BJ (cell line): ENCODE measurements around the gene HOMER1. TPM values are rescaled to one million over a fixed set of nuclear protein-coding genes. Genes with fewer than 3 reads are reported as not detected.

ENCODE experiments used
- CTCF ChIA-PET: fragments of 350-600 bp; formaldehyde crosslinking; extraction: SDS; loops from one replicate; lab custom pipeline; 2021; ENCODE audit warnings: antibody characterized with exemption, inconsistent platforms; lab: Yijun Ruan, JAX
- POLR2A ChIA-PET: fragments of 300-600 bp; sonication (Branson Sonifier 250); formaldehyde crosslinking; extraction: SDS; loops from one replicate; lab custom pipeline; 2021; ENCODE audit warnings: antibody characterized with exemption; lab: Charles Lee
- DNase-seq: peaks from one replicate; pipeline ENCODE4 v3.0.0-alpha.2; 2011; ENCODE audit warnings: low read depth
- H3K27me3 ChIP-seq: 2 replicates; pipeline ENCODE4 v1.6.0; 2011; ENCODE audit warnings: low read length; ENCODE audit not compliant: control insufficient read depth, insufficient read depth
- H3K36me3 ChIP-seq: 2 replicates; pipeline ENCODE4 v1.5.1; 2011; ENCODE audit warnings: low read length; ENCODE audit not compliant: control insufficient read depth, insufficient read depth
- H3K4me3 ChIP-seq: 2 replicates; pipeline ENCODE4 v1.5.1; 2011; ENCODE audit warnings: low read depth, mild to moderate bottlenecking, control low read depth, low read length
- polyA plus RNA-seq: library from polyadenylated mRNA; depleted of rRNA; stranded (reverse); fragments of >200 nt; gene quantifications from 2 replicates; pipeline ENCODE4 v1.2.3, GENCODE V29; 2011
- TF ChIP-seq, protein P1 (sequence below): IDR thresholded peaks from 2 replicates; pipeline ENCODE4 v1.5.1; 2011; ENCODE audit warnings: low read depth, mild to moderate bottlenecking, control low read depth, inconsistent platforms, low read length, moderate library complexity; ENCODE audit not compliant: insufficient read depth

The HOMER1 gene
- polyA plus RNA-seq, 1 experiment, result 1.2 TPM

DNA sequence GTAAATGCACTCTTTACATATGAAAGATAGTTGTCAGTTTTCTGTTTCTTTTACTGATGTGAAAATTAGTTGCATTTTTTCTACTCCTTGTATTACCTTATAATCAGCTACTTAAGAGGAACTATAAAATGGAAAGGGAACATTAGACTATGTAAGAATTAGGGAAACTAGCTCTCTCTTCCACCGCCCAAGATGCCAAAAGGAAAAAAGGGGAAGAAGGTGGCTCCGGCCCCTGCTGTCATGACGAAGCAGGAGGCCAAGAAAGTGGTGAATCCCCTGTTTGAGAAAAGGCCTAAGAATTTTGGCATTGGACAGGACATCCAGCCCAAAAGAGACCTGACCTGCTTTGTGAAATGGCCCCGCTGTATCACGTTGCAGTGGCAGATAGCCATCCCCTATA is 15.2 kb upstream of the HOMER1 start:
- Histone ChIP-seq H3K27me3 (no peaks in the 10 kb centered on the region), H3K36me3 (no peaks in the 10 kb centered on the region), H3K4me3 (no peak overlapping the region)
- ChIA-PET POLR2A (no interaction called here), CTCF (interaction anchor here (0.9 to 2.0 kb wide), 2 partner anchors 9 to 329 kb away, joined by 4 to 5 read pairs; no protein-coding TSS in a partner anchor)
- TF ChIP-seq, protein P1, sequence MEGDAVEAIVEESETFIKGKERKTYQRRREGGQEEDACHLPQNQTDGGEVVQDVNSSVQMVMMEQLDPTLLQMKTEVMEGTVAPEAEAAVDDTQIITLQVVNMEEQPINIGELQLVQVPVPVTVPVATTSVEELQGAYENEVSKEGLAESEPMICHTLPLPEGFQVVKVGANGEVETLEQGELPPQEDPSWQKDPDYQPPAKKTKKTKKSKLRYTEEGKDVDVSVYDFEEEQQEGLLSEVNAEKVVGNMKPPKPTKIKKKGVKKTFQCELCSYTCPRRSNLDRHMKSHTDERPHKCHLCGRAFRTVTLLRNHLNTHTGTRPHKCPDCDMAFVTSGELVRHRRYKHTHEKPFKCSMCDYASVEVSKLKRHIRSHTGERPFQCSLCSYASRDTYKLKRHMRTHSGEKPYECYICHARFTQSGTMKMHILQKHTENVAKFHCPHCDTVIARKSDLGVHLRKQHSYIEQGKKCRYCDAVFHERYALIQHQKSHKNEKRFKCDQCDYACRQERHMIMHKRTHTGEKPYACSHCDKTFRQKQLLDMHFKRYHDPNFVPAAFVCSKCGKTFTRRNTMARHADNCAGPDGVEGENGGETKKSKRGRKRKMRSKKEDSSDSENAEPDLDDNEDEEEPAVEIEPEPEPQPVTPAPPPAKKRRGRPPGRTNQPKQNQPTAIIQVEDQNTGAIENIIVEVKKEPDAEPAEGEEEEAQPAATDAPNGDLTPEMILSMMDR, result no peak
- DNase-seq, result no peak

DNA sequence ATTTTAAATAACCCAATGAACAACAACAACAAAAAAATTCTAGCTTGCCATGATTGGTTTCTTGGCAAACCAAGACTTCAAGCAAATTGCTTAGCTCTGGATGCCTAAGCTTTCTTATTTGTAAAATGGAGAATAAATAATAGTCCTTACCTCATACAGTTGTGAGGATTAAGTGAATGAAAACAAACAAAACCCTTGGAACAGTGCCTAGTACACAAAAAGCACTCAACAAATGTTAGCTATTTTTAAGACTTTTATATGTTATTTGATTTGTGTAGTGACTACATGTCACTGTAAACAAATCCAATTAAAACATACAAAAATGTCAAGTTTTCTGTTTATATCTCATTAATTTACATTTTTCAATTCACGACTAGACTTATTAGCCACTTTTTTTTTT is 13.5 kb upstream of the HOMER1 start:
- POLR2A ChIA-PET, result no interaction called here

GRCh38 chr5:79526928-79527327 is 13.0 kb upstream of the HOMER1 start:
- no peak overlapping the region for H3K4me3 ChIP-seq
- CTCF ChIA-PET, result no interaction called here
- TF ChIP-seq, protein P1, result no peak
- no peak for DNase-seq
- H3K27me3 ChIP-seq, result no peaks in the 10 kb centered on the region
- POLR2A ChIA-PET, result no interaction called here
- H3K36me3 ChIP-seq, result no peaks in the 10 kb centered on the region

More for the DNA sequence above, 13.5 kb upstream of the HOMER1 start:
- DNase-seq, result no peak
- TF ChIP-seq, protein P1, result no peak
- Histone ChIP-seq H3K4me3 (no peak overlapping the region), H3K36me3 (no peaks in the 10 kb centered on the region), H3K27me3 (no peaks in the 10 kb centered on the region)
- CTCF ChIA-PET, result no interaction called here

GRCh38 chr5:79526493-79526892 is 12.6 kb upstream of the HOMER1 start:
- POLR2A ChIA-PET, result no interaction called here
- H3K4me3 ChIP-seq, result no peak overlapping the region
- H3K36me3 ChIP-seq, result no peaks in the 10 kb centered on the region
- TF ChIP-seq, protein P1, result no peak
- CTCF ChIA-PET, result no interaction called here
- H3K27me3 ChIP-seq, result no peaks in the 10 kb centered on the region
- no peak for DNase-seq

GRCh38 chr5:79521156-79521555 is 7.2 kb upstream of the HOMER1 start:
- no peak for DNase-seq
- Histone ChIP-seq H3K27me3 (no peaks in the 10 kb centered on the region), H3K36me3 (no peaks in the 10 kb centered on the region), H3K4me3 (no peak overlapping the region)
- TF ChIP-seq, protein P1, result no peak
- ChIA-PET POLR2A (no interaction called here), CTCF (no interaction called here)
